GM12873 (cell line): ENCODE data around the gene GPC6.

Experiments used
- TF ChIP-seq, protein P1 (sequence below): IDR thresholded peaks from 2 replicates; pipeline ENCODE4 v1.5.1; 2012; ENCODE audit warnings: low read depth, mild to moderate bottlenecking, moderate library complexity, low read length, control low read depth; ENCODE audit not compliant: insufficient read depth; ENCODE audit errors: missing control alignments

GPC6 gene

DNA sequence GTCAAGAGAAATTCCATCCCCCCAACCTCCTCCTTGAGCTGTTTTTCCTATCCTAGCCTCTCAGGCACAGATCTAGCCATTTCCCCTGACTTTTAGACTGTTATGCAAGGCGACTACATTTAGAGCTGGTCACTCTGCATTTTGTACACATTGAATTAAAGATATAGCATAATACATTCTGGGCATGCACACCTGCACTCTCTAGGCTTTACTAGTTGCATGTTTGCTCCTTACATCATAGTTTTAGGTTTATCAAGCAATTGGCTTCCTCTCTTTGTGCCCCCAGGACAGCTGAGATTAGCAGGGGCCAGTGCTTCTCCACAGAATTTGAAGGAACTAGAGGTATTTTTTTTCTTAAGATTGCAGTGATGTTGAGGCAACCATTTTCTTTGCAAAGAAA is 19.5 kb downstream of the GPC6 start:
- TF ChIP-seq, protein P1, sequence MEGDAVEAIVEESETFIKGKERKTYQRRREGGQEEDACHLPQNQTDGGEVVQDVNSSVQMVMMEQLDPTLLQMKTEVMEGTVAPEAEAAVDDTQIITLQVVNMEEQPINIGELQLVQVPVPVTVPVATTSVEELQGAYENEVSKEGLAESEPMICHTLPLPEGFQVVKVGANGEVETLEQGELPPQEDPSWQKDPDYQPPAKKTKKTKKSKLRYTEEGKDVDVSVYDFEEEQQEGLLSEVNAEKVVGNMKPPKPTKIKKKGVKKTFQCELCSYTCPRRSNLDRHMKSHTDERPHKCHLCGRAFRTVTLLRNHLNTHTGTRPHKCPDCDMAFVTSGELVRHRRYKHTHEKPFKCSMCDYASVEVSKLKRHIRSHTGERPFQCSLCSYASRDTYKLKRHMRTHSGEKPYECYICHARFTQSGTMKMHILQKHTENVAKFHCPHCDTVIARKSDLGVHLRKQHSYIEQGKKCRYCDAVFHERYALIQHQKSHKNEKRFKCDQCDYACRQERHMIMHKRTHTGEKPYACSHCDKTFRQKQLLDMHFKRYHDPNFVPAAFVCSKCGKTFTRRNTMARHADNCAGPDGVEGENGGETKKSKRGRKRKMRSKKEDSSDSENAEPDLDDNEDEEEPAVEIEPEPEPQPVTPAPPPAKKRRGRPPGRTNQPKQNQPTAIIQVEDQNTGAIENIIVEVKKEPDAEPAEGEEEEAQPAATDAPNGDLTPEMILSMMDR: no peak

DNA sequence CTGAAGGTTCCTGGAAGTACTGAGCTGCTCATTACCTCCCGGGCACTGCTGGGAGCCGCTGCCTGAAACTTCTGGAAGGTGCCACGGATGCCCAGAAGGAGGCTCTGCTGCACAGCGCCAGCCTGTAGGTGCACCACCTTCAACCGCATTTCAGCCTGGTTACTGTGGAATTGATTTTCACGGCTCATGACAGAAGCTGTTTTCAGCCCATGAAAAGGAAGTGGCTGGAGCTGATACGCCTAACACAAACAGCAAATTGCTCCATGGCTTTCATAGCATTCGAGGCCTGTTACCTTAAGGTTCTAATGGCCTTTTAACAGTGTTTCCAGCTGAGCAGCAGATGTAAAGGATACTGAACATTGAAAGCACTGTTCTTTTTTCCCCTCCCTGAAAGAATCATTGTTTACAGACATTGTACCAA is 22.0 kb downstream of the GPC6 start:
- TF ChIP-seq, protein P1: no peak

DNA sequence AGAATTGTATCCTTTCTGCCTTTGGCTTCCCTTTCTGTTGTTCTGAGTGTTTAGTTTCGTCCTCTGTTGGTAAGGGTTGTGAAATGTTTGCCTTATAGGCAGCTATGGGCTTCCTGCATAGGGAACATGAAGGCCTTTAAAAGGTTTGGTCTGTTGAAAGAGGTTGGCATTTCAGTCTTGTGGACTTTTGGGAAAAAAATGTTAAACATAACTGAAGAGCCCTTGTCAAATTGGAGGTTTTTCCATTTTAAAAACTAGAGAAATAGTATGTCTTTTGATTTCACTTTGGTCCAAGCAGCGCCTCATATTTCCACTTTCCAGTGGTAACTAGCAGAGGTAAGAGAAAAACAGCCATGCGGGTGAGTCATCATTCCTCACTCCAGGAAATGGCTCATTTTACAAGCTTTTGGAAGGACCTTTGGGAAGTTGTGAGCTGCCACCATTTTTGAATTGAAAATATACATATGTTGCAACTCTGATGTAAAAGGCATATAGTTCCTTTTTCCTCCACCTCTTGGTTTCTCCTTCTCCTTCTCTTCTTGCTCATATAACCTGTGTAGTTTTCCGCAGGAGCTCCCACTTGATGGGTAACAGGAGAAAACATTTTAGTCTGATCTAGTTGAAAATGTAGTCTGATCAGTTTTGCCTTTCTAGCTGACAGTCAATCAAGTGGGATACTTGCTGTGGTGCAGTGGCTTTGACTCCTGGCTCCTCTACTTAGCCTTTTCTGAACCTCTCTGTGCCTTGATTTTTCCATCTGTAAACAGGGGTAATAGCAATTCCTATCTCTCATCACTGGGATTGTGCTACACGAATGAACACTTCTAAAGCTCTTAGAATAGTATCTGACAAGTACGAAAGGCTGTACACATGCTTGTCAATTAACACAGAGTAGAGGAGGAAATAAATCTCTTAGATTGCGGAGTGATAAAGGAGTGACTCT is 23.0 kb downstream of the GPC6 start:
- TF ChIP-seq, protein P1: no peak

DNA sequence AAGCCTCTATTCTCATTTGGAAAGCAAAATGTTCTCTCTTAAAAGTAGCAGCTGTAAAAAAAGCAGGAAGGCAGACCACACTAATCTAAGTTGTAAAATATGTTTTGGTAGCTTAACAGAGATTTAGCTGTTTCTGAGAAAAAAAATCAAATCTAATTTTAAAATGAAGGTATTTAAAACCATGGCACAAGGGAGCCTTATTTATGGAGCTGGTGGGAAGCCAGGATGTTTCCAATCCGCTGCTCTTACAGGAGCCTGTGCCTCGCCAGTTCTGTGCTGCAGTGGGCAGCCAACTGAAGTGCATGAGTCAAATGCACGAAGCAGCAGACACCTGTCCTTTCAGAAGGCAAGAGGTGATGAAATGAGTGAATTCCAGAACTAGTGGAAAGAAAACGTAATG is 28.2 kb downstream of the GPC6 start:
- TF ChIP-seq, protein P1: no peak

DNA sequence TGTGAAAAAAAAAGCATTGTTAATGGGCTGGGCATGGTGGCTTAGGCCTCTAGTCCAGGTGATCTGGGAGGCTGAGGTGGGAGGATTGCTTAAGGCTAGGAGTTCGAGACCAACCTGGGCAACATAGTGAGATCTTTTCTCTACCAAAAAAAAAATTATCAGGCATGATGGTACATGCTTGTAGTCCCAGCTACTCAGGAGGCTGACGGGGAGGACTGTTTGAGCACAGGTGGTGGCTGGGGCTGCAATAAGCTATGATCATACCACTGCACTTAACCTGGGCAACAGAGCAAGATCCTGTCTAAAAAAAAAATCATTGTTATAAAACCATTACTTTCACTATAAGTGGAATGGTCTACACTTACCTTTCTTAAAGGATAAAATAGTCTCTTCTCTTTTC is 30.4 kb downstream of the GPC6 start:
- TF ChIP-seq, protein P1: no peak

DNA sequence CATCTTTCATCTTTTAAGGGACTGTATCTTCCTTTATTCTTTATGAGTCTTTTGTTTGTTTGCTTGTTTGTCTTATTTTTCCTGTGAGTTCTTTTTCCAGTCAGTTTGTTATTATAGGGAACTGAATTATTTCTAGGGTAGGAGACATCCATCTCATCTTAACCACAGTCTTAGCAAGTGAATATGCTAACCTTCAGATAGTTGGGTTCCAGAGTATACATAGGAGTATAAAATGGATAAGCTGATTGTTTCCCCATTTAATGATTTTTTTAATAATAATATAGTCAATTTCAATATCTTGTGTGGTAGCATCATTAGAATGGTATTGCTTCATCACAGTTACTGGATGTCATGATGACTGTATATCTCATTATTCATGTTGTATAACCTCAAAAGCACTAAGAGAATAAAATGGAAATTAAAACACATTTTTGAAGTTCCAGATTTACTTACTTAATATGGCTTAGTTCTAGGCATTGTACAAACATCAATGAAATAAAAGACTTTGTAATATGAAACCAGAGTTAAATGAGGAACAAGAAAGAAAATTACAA is 33.0 kb downstream of the GPC6 start:
- TF ChIP-seq, protein P1: no peak

DNA sequence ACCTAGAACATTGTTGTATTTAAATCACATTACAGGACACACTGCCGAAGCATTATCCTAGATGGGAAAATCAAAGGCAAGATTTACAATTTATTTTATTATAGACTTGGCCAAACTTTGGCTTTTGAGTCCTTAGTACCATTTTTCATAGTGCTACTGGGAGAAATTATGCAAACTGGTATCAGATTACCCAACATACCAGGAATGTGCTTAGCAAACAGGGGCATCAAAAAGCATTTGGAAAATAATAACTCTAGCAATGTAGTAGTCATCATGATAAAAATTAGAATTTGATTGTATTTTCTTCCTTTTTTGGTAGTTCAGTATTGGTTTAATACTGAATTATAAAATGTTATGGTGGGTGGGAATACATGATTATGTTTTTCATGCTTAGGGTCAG is 34.0 kb downstream of the GPC6 start:
- TF ChIP-seq, protein P1: no peak
